ENCODE results near the gene GBX2. TPM values are rescaled to one million over a fixed set of nuclear protein-coding genes. Genes with fewer than 3 reads are reported as not detected.

GBX2 gene
- total RNA-seq, 1 experiment from 2014 or later, result 10.2 TPM

DNA sequence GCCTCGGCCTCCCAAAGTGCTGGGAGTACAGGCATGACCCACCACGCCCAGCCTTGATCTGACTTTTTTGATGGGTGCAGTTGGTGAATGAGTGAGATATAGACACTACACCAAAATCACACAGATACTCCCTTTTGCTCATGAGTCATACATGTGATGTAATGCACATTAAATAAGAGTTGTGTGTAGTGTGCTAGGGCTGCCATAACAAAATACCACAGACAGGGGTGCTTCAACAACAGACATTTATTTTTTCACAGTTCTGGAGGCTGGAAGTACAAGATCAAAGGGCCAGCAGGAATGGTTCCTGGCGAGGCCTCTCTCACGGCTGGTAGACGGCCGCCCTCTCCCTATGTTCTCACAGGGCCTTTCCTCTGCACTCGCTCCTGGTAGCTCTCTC, 46.6 kb downstream of the GBX2 start:
- intact Hi-C loops (cut with micrococcal nuclease; ENCODE audit: unreplicated experiment), result no loop called here
- BruUV-seq (replicated peaks), result no TSS peak
- Histone ChIP-seq H3K27ac (ENCODE audit: low read length) (no peak overlapping the region), H3K36me3 (ENCODE audit: control insufficient read depth, insufficient read depth, low read length) (no peaks in the 10 kb centered on the region), H3K9me3 (ENCODE audit: control insufficient read depth, insufficient read depth, low read depth, low read length) (no peaks in the 10 kb centered on the region), H3K27me3 (ENCODE audit: control insufficient read depth, insufficient read depth, low read length) (no peaks in the 10 kb centered on the region), H3K4me3 (ENCODE audit: low read depth in 2 of 2, low read length in 2 of 2) (no peak overlapping the region), H3K4me1 (ENCODE audit: control insufficient read depth, insufficient read depth, low read length) (0 out of 2 replicates have a peak, but pooled peaks cover 2% of the 10 kb centered on the region)
- POLR2A ChIA-PET, result no interaction called here
- CTCF ChIA-PET, result no interaction called here
- TF ChIP-seq, protein P1, sequence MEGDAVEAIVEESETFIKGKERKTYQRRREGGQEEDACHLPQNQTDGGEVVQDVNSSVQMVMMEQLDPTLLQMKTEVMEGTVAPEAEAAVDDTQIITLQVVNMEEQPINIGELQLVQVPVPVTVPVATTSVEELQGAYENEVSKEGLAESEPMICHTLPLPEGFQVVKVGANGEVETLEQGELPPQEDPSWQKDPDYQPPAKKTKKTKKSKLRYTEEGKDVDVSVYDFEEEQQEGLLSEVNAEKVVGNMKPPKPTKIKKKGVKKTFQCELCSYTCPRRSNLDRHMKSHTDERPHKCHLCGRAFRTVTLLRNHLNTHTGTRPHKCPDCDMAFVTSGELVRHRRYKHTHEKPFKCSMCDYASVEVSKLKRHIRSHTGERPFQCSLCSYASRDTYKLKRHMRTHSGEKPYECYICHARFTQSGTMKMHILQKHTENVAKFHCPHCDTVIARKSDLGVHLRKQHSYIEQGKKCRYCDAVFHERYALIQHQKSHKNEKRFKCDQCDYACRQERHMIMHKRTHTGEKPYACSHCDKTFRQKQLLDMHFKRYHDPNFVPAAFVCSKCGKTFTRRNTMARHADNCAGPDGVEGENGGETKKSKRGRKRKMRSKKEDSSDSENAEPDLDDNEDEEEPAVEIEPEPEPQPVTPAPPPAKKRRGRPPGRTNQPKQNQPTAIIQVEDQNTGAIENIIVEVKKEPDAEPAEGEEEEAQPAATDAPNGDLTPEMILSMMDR (IDR thresholded peaks at IDR 0.05), result no peak
- TF ChIP-seq, protein P2, sequence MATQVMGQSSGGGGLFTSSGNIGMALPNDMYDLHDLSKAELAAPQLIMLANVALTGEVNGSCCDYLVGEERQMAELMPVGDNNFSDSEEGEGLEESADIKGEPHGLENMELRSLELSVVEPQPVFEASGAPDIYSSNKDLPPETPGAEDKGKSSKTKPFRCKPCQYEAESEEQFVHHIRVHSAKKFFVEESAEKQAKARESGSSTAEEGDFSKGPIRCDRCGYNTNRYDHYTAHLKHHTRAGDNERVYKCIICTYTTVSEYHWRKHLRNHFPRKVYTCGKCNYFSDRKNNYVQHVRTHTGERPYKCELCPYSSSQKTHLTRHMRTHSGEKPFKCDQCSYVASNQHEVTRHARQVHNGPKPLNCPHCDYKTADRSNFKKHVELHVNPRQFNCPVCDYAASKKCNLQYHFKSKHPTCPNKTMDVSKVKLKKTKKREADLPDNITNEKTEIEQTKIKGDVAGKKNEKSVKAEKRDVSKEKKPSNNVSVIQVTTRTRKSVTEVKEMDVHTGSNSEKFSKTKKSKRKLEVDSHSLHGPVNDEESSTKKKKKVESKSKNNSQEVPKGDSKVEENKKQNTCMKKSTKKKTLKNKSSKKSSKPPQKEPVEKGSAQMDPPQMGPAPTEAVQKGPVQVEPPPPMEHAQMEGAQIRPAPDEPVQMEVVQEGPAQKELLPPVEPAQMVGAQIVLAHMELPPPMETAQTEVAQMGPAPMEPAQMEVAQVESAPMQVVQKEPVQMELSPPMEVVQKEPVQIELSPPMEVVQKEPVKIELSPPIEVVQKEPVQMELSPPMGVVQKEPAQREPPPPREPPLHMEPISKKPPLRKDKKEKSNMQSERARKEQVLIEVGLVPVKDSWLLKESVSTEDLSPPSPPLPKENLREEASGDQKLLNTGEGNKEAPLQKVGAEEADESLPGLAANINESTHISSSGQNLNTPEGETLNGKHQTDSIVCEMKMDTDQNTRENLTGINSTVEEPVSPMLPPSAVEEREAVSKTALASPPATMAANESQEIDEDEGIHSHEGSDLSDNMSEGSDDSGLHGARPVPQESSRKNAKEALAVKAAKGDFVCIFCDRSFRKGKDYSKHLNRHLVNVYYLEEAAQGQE (IDR thresholded peaks at IDR 0.05; ENCODE audit: insufficient read depth in 1 of 2, low read depth in 2 of 2, low read length in 1 of 2), result no peak
- TF ChIP-seq POLR2AphosphoS5 (IDR thresholded peaks at IDR 0.05; ENCODE audit: low read depth, low read length), result no peak
- TF ChIP-seq SIN3A (IDR thresholded peaks at IDR 0.05; ENCODE audit: borderline replicate concordance, insufficient read depth, low read depth, low read length), result no peak
- no peak for TF ChIP-seq TCF7L2 (IDR thresholded peaks at IDR 0.05; ENCODE audit: low read depth, low read length)
- in situ Hi-C loops (cut with HindIII; ENCODE audit: low pct_unique_long_range_greater_than_20kb, low sequenced_read_pairs), result no loop called here
- DNase-seq (ENCODE audit: low read depth, low spot score) (no peak), ATAC-seq (no peak)

DNA sequence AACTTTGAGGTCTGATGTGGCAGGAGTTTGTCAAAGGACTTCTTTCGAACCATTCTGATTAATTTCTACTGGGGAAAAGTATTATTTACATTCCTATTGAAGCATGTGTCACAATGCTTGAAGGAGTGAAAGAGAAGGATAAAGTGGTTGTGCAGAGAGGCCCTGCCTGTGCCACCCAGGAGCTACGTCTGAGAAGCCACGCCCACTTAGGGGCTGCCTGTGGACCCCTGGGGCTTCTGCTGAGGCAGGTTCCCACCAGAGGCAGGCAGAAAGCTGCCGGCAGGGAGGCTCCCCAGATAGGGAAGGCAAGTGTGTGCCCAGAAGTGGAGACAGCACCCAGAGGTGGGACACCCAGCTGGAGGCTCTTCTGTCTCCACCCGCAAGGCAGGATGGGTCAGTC, 47.4 kb downstream of the GBX2 start:
- Histone ChIP-seq H3K27me3 (ENCODE audit: control insufficient read depth, insufficient read depth, low read length) (no peaks in the 10 kb centered on the region), H3K36me3 (ENCODE audit: control insufficient read depth, insufficient read depth, low read length) (no peaks in the 10 kb centered on the region), H3K27ac (ENCODE audit: low read length) (no peak overlapping the region), H3K4me1 (ENCODE audit: control insufficient read depth, insufficient read depth, low read length) (0 out of 2 replicates have a peak, but pooled peaks cover 2% of the 10 kb centered on the region), H3K4me3 (ENCODE audit: low read depth in 2 of 2, low read length in 2 of 2) (no peak overlapping the region), H3K9me3 (ENCODE audit: control insufficient read depth, insufficient read depth, low read depth, low read length) (no peaks in the 10 kb centered on the region)
- ChIA-PET POLR2A (no interaction called here), CTCF (no interaction called here)
- BruUV-seq (replicated peaks), result no TSS peak
- intact Hi-C loops (cut with micrococcal nuclease; ENCODE audit: unreplicated experiment) (no loop called here), in situ Hi-C loops (cut with HindIII; ENCODE audit: low pct_unique_long_range_greater_than_20kb, low sequenced_read_pairs) (no loop called here)
- ATAC-seq (no peak), DNase-seq (ENCODE audit: low read depth, low spot score) (no peak)
- TF ChIP-seq, protein P1 (IDR thresholded peaks at IDR 0.05), result no peak
- TF ChIP-seq POLR2AphosphoS5 (IDR thresholded peaks at IDR 0.05; ENCODE audit: low read depth, low read length) (no peak), SIN3A (IDR thresholded peaks at IDR 0.05; ENCODE audit: borderline replicate concordance, insufficient read depth, low read depth, low read length) (no peak), TCF7L2 (IDR thresholded peaks at IDR 0.05; ENCODE audit: low read depth, low read length) (no peak)
- TF ChIP-seq, protein P2 (IDR thresholded peaks at IDR 0.05; ENCODE audit: insufficient read depth in 1 of 2, low read depth in 2 of 2, low read length in 1 of 2), result no peak

Data from Panc1 (cell line).